Mononuclear cell (primary cell): ENCODE data around the gene APBA2. TPM values are rescaled to one million over a fixed set of nuclear protein-coding genes. Genes with fewer than 3 reads are reported as not detected.
"Not testable (repeated sequence)": the region's sequence is repeated elsewhere in the genome, so short reads cannot be mapped to it uniquely, and the experiment has no call there.

ENCODE experiments used
- H3K27me3 ChIP-seq: 2 replicates; pipeline ENCODE4 v1.6.0; 2011; ENCODE audit warnings: low read length, control low read depth; ENCODE audit not compliant: insufficient read depth
- H3K4me1 ChIP-seq: 2 replicates; pipeline ENCODE4 v1.5.1; 2011; ENCODE audit warnings: mild to moderate bottlenecking, low read length, control low read depth; ENCODE audit not compliant: insufficient read depth
- H3K4me3 ChIP-seq: 2 replicates; pipeline ENCODE4 v1.5.1; 2011; ENCODE audit warnings: mild to moderate bottlenecking, low read length, moderate library complexity
- H3K9me3 ChIP-seq: 2 replicates; pipeline ENCODE4 v1.5.1; 2011; ENCODE audit warnings: low read depth, mild to moderate bottlenecking, control low read depth, low read length
- total RNA-seq: library from RNA; depleted of rRNA; stranded (reverse); fragments of >200 nt; gene quantifications from one replicate; pipeline ENCODE4 v1.2.3, GENCODE V29; 2012

The APBA2 gene
- total RNA-seq = 78.6 TPM

GRCh38 chr15:28885630-28886430 is at the start of gene APBA2:
Gene APBA2, plus strand, starts transcription at chr15:28885974. Its CDS starts 167,911 bp downstream, at chr15:29053885.
- Histone ChIP-seq H3K9me3 (no peaks in the 10 kb centered on the region), H3K4me3 (peak within 1 kb of the TSS; percentile 41), H3K4me1 (peaks cover 16% of the 10 kb centered on the region), H3K27me3 (peaks cover 12% of the 10 kb centered on the region)

DNA sequence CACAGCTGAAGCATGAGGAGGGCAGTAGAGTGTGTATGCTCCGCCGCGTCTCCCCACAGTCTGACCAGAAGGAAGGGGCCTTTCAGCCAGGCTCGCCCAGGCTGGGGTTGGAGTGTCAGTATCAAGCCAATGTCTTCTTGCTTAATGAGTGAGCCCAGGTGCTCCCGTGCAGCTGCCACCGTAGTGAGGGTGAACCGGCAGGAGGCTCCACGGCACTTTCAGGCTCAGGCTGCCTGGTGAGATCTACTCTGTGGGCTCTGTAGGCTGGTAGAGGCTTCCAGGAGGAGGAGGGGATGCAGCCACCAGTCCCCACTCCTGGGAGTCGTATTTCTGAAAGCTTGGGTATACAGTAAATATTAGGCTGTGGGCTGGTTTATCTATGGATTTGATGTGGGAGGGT is 45.5 kb upstream of the APBA2 start:
- H3K9me3 ChIP-seq, H3K27me3 ChIP-seq, H3K4me3 ChIP-seq, H3K4me1 ChIP-seq: not testable (repeated sequence)

DNA sequence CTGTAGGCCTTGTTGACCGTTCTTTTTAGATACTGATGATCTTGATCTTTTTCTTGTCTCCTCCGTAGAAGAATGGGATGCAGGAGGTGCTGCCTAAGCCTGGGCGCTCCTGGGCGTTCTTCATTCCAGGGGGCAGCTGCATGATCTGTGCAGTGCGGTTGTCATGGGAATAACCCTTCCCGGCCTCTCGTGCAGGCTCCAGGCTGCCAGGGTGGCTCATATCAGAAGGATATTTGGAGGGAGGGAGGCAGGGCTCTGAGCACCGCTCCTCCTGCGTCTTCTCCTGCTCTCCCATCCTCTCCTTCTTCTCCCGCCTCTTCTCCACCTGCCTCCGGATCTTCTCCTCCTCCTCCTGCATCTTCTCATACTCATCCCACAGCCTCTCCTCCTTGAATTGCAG is 43.6 kb upstream of the APBA2 start:
- H3K4me1 ChIP-seq, H3K9me3 ChIP-seq, H3K27me3 ChIP-seq, H3K4me3 ChIP-seq: not testable (repeated sequence)

DNA sequence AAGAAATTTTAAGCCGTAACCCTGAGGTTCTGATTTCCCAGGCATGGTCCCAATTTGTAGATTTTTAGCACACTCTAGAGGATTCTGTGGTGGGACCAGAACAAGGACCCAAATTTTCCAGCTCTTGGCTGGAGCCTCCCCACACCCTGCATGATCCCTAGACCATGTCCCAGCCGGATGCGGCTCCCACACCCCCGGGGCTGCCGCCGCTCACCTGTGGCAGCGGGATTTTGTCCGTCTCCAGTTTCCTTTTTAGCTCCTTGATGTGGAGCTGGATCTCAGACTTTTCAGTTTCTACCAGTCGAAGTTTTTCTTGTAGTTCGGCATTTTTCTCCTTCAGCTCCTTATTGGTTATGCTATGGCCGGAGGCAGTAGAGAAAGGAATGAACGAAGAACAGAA is 42.3 kb upstream of the APBA2 start:
- not testable (repeated sequence) for H3K4me3 ChIP-seq, H3K27me3 ChIP-seq, H3K4me1 ChIP-seq, H3K9me3 ChIP-seq

- H3K9me3 ChIP-seq, H3K4me1 ChIP-seq, H3K4me3 ChIP-seq, H3K27me3 ChIP-seq: not testable (repeated sequence)
These were observed 41.6 kb upstream of the APBA2 start for GRCh38 chr15:28844147-28844546.

GRCh38 chr15:28847247-28847646 is 38.5 kb upstream of the APBA2 start:
- not testable (repeated sequence) for H3K27me3 ChIP-seq, H3K4me3 ChIP-seq, H3K9me3 ChIP-seq, H3K4me1 ChIP-seq

GRCh38 chr15:28847959-28848358 is 37.8 kb upstream of the APBA2 start:
- H3K4me1 ChIP-seq, H3K9me3 ChIP-seq, H3K27me3 ChIP-seq: not testable (repeated sequence)

GRCh38 chr15:28848521-28848920 is 37.3 kb upstream of the APBA2 start, which contains the start of gene GOLGA6L7:
Gene GOLGA6L7, minus strand, starts transcription at chr15:28848644. Its CDS starts 95 bp downstream, at chr15:28848549.
- H3K27me3 ChIP-seq, H3K4me3 ChIP-seq, H3K9me3 ChIP-seq, H3K4me1 ChIP-seq: not testable (repeated sequence)

More at GRCh38 chr15:28847959-28848358, 37.8 kb upstream of the APBA2 start:
- H3K4me3 ChIP-seq = not testable (repeated sequence)

- H3K27me3 ChIP-seq, H3K9me3 ChIP-seq, H3K4me1 ChIP-seq, H3K4me3 ChIP-seq: not testable (repeated sequence)
These were observed 36.5 kb upstream of the APBA2 start for GRCh38 chr15:28849271-28849670.

- not testable (repeated sequence) for H3K9me3 ChIP-seq
These were observed 36.0 kb upstream of the APBA2 start for GRCh38 chr15:28849766-28850165.

GRCh38 chr15:28853654-28854053 is 32.1 kb upstream of the APBA2 start:
- not testable (repeated sequence) for H3K27me3 ChIP-seq, H3K9me3 ChIP-seq, H3K4me3 ChIP-seq, H3K4me1 ChIP-seq

More at GRCh38 chr15:28849766-28850165, 36.0 kb upstream of the APBA2 start:
- not testable (repeated sequence) for H3K27me3 ChIP-seq, H3K4me3 ChIP-seq, H3K4me1 ChIP-seq

- not testable (repeated sequence) for H3K4me3 ChIP-seq, H3K4me1 ChIP-seq, H3K9me3 ChIP-seq, H3K27me3 ChIP-seq
These were observed 31.2 kb upstream of the APBA2 start for GRCh38 chr15:28854578-28854977.

DNA sequence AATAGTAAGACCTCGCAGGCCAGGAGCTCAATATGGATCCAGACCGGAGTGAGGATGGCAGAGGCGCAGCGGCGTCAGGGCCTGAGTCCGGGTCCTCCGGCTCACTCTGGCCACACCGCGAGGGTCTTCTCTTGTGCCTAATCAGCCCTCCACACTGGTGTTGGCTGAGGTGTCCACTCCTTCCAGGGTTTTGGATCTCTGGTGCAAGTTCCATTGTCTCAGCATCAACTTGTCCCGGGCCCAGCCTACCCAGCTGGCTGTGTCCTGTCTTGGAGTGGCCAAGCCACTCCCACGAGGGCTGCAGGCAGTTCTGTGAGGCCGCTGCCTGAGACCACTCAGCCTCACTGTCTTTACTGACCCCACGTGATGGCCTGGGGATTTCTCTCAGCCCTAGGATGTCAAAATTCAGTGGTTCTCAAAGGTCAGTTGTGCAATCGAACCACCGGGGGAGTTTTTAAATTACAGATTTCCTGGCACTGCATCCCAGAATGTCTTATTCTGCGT is 24.7 kb upstream of the APBA2 start:
- no peaks in the 10 kb centered on the region for H3K4me1 ChIP-seq
- no peaks in the 10 kb centered on the region for H3K27me3 ChIP-seq
- no peak overlapping the region for H3K4me3 ChIP-seq
- no peaks in the 10 kb centered on the region for H3K9me3 ChIP-seq

DNA sequence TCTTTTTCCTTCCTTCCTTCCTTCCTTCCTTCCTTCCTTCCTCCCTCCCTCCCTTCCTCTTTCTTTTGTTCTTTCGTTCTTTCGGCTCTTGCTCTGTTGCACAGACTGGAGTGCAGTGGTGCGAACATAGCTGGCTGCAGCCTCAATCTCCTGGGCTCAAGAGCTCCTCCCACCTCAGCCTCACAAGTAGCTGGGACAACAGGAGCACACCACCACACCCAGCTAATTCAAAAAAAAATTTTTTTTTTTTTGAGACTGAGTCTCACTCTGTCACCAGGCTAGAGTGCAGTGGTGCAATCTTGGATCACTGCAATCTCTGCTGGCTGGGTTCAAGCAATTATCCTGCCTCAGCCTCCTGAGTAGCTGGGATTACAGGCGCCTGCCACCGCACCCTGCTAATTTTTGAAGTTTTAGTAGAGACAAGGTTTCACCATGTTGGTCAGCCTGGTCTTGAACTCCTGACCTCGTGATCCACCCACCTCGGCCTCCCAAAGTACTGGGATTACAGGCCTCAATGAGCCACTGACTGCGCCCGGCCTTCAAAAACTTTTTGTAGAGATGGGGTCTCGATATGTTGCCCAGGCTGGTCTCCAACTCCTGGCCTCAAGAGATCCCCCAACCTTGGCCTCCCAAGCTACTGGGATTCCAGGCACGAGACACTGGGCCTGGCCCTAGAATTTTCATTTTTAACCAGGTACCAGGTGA is 24.0 kb upstream of the APBA2 start:
- not testable (repeated sequence) for H3K4me1 ChIP-seq, H3K27me3 ChIP-seq, H3K9me3 ChIP-seq, H3K4me3 ChIP-seq

- Histone ChIP-seq H3K27me3 (no peaks in the 10 kb centered on the region), H3K9me3 (no peaks in the 10 kb centered on the region), H3K4me3 (no peak overlapping the region), H3K4me1 (no peaks in the 10 kb centered on the region)
These were observed 16.9 kb upstream of the APBA2 start for GRCh38 chr15:28868744-28869345.
